ENCODE results near the gene SYT11.
A peak's percentile ranks its signal among the peaks of the same experiment; 100 is the strongest.
"Not testable (repeated sequence)": the region's sequence is repeated elsewhere in the genome, so short reads cannot be mapped to it uniquely, and the experiment has no call there.

SYT11 gene, protein sequence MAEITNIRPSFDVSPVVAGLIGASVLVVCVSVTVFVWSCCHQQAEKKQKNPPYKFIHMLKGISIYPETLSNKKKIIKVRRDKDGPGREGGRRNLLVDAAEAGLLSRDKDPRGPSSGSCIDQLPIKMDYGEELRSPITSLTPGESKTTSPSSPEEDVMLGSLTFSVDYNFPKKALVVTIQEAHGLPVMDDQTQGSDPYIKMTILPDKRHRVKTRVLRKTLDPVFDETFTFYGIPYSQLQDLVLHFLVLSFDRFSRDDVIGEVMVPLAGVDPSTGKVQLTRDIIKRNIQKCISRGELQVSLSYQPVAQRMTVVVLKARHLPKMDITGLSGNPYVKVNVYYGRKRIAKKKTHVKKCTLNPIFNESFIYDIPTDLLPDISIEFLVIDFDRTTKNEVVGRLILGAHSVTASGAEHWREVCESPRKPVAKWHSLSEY

DNA sequence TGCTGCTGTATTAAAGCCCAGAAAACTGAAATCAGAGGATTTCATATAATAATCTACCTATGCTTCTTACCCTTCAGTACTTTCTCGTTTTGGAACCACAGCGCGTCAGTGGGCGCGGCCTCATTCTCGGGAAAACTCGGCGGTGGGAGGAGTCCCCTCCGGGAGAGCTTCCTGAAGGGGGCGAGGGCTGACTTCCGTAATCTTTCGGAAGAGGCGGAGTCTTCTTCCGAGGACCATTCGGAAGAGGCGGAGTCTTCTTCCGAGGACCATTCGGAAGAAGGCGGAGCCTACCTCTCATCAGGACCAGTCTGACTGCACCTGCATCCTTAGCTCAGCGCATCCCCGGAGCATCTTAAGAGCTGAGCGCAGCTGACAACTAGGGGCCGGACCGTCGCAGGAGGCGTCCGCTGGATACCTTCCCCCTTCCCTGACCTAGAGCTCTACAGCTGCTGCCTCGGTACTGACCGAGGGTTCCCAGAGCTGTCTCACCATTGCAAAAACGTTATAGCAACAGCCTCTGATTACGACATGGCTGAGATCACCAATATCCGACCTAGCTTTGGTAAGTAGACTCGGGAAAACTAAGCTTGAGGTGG is at the start of gene SYT11:
Gene SYT11, plus strand, starts transcription at position 334 of the 596 bp plus-strand sequence. Its CDS starts 195 bp downstream, at position 529.
- DNase-seq (ENCODE audit: low read depth in 2 of 2): peak; percentile 82 to 88

DNA sequence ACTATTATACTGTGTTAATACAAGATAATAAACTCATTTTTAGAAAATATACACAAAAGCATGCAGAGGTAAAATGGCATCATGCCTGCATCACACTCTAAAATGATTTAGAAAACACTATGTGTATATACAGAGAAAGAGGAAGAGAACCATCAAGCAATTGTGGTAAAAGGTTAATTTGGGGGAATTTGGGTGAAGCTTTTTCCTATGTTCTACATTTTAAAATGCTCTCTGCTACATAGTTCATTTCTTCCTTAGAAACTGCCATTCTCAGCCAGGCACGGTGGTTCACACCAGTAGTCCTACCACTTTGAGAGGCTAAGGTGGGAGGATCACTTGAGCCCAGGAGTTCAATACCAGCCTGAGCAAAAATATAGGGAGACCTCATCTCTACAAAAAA is 46.5 kb upstream of the SYT11 start:
- DNase-seq (ENCODE audit: low read depth in 2 of 2): no peak

DNA sequence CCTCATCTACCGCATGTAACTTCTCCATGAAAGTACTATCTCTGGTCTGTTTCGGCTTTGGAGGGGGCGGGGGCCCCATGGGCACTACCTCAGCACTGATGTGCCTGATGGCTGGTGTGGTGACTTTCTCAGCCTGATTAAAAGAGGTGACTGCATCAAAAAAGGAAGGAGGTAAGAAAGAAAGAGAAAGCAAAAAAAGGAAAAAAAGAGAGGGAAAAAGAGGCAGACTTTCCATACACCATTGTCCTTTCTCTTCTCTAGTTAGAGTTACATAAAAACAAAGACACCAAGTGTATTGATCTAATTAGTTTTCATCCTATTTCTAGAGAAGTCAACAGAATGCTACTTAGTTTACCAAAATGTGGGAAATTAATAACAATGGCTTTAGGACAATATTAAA is 45.7 kb upstream of the SYT11 start:
- DNase-seq (ENCODE audit: low read depth in 2 of 2): no peak

DNA sequence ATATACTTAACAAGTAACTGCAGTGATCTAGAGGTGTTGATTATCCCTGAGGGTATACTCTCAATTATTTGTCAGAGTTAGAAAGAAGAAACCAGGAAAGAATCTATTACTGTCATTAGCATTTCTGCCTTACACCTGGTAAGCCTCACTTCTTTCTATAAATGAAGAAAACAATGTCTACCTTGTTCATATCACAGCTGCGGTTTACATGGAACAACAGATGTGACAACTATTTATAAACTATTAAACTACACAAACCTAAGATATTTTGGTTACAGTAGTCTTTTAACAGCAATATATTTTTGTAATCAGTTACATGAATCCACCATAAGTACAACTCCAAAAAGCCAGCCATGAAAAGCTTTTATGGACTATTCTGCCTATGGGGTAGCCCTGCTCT is 43.0 kb upstream of the SYT11 start:
- DNase-seq (ENCODE audit: low read depth in 2 of 2): no peak

DNA sequence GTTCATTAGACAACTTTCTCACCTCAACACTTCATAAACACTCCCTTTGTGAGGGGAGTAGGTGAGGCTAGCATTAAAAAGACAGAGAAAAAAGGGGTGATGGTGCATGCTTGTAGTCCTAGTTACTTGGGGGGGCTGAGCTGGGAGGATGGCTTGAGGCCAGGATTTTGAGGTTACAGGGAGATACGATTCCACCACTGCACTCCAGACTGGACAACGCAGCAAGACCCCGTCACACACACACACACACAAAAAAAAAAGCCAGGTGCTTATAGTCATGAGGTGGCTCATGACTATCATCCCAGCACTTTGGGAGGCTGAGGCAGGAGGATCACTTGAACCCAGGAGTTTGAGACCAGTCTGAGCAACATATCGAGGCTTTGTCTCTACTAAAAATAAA is 31.9 kb upstream of the SYT11 start:
- no peak for DNase-seq (ENCODE audit: low read depth in 2 of 2)

DNA sequence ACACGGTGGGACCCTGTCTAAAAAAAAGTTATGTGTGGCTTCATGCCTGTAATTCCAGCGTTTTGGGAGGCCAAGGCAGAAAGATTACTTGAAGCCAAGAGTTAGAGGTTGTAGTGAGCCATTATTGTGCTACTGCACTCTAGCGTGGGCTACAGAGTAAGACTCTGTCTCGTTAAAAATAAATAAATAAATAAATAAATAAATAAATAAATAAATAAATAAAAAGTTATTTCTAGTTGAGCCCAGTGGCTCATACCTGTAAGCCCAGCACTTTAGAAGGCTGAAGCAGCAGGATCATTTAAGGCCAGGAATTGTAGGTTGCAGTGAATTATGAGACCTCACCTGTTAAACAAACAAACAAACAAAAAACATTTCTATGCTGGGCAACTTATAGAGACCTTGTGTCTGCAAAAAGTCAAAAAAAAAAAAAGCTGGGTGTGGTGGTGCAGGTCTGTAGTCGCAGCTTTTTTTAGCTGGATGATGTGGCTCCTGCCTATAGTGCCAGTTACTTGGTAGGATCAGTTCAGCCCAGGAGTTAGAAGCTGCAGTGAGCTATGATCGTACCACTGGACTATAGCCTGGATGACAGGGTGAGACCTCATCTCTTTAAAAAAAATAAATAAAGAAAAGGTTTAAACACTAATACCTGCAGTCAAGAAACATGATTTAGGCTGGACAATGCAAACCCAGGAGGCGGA is 27.9 kb upstream of the SYT11 start:
- DNase-seq (ENCODE audit: low read depth in 2 of 2): no peak

DNA sequence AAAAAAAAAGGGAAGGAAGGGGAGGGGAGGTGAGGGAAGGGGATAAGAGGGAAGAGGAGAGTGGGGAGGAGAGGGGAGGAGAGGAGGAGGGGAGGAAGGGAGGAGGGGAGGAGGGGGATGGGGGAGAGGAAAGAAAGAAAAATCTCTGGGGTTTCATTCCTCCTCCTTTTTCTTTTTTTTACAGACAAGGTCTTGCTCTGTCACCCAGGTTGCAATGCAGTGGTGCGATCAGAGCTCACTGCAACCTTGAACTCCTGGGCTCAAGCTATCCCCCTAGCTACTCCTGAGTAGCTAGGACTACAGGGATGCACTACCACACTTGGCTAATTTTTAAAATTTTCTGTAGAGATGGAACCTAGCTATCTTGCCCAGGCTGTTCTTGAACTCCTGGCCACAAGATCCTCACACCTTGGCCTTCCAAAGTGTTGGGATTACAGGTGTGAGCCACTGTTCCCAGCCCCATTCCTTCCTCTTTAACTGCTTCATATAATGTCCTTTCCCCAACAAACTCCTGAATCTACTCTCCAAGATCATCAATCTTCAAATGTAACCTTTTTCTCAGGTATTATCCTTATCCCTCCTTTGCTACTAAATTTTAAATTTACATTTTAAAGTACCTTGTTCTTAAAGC is 25.6 kb upstream of the SYT11 start:
- DNase-seq (ENCODE audit: low read depth in 2 of 2): no peak

DNA sequence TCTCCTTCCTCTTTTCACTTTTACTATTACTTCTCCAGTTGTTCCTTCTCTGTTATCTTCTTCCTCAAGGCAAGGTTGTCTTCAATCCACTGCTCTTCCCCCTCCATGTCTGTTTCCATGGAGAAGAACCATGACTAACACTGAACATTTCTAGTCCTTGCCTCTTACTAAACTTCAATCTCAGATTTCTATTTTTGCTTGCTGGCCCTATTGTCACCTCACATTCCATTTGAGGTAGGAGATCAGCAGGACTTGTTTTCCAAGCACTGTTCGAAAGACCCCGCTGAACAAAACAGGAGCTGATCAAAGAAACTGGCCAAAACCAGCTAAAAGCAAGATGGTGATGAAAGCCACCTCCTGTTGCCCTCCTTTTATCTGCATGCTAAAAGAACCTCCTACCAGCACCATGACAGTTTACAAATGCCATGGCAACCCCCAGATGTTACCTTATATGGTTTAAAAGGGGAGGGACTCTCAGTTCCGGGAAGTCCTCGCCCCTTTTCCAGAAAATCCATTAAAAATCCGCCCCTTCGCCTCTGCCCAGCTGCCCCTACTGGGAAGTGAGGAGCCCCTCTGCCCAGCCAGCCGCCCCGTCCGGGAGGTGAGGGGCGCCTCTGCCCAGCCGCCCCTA is 25.0 kb upstream of the SYT11 start:
- no peak for DNase-seq (ENCODE audit: low read depth in 2 of 2)

DNA sequence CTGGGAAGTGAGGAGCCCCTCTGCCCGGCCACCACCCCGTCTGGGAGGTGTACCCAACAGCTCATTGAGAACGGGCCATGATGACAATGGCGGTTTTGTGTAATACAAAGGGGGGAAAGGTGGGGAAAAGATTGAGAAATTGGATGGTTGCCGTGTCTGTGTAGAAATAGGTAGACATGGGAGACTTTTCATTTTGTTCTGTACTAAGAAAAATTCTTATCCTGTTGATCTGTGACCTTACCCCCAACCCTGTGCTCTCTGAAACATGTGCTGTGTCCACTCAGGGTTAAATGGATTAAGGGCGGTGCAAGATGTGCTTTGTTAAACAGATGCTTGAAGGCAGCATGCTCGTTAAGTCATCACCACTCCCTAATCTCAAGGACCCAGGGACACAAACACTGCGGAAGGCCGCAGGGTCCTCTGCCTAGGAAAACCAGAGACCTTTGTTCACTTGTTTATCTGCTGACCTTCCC is 24.4 kb upstream of the SYT11 start:
- DNase-seq (ENCODE audit: low read depth in 2 of 2): not testable (repeated sequence)

DNA sequence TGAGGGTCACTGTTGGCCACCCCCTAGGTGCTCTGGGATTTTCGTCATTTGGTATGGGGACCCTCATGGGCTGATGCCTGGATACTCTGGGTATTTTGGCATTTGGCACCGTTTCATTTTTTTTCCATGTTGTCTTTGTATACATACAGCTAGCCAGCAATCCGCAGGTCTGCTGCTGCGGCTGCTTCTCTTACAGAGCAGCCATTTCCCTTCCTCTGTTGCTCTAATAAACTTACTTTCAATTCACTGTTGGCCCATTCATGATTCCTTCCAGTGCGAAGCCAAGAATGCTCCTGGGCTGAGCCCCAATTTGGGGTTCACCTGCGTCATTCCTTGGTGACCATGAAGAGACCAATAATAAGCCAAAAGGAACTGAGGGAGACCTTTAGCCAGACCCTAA is 23.8 kb upstream of the SYT11 start:
- DNase-seq (ENCODE audit: low read depth in 2 of 2): no peak

DNA sequence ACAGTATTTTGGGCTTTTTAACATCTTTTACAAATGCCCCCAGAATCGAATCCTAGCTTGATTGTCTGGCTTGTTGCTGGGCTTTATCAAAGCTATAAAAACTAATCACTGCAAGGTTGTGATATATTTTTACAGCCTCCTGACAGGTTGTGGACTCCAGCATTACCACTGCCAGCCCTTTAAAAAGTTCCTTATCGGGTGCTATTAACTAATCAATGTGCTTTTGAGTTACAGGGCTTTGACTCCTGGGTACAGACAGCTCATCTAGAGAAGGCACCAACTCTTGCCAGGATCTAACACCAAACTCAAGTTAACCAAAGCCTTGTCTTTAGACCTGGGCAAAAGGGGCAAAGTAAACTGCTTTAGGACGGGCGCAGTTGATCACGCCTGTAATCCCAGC is 19.0 kb upstream of the SYT11 start:
- no peak for DNase-seq (ENCODE audit: low read depth in 2 of 2)

DNA sequence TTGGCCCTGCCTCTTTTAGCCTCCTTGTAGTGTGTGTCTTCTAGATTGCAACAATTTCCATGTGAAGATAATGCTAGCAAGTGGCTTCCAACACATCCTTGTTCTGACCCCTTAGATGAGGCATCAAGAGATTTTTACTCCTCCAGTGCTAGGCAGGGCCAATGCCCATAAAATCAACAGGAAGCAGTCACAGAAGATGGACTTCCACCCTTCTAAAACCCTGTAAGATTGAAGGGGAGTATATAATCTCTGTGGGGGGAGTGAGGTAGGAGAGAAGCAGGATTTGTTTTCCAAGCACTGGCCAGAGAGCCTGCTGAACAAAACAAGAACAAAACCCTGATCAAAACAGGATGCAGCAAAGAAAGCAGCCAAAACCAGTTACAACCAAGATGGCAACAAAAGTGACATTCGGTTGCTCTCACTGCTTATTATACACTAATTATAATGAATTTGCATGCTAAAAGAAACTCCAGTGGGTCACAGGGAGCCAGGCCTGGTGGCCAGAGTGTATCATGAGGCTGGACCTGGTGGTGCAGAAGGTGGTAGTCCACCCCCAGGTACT is 14.4 kb upstream of the SYT11 start:
- no peak for DNase-seq (ENCODE audit: low read depth in 2 of 2)

DNA sequence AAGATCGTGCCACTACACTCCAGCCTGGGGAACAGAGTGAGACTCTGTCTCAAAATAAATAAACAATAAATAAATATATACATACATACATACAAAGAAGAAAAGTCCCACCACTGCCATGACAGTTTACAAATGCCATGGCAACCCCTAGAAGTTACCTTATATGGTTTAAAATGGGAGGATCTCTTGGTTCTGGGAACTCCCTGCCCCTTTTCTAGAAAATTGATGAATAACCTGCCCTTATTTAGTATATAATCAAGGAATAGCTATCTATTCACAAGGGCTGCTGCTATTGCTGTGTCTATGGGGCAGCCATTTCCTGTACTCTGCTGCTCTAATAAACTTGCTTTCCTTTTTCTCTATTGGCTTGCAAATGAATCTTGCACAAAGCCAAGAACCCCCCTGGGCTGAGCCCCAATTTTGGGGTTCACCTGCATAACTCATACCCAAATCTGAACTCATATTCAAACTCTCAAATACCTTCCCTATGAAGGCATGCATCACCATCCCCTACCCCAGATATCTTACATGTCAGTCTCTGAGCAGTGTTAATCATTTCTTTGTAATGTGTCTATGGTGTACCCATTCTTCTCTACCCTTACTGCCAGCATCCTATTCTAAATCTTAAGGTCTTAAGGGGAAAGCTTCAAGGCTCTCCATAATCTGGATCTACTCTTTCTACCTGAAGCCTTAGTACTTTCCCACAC is 11.4 kb upstream of the SYT11 start:
- no peak for DNase-seq (ENCODE audit: low read depth in 2 of 2)

DNA sequence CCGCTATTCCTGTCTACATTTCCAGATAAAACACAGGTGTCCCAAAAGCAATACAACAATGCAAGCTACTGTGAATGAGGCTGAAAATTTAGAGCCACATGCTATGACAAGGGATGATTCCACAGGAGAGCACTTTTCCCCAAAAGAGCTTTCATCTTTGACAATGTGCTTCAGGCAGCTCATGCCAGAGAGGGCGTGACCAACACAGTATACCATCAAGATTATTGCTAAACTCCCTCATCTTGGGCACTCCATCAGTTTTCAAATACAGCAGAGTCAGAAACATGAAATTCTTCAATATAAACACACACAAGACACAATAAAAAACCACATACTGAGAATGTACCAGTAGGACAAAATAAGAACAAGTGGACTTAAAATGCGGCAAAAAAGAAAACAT is 9.0 kb upstream of the SYT11 start:
- DNase-seq (ENCODE audit: low read depth in 2 of 2): no peak

DNA sequence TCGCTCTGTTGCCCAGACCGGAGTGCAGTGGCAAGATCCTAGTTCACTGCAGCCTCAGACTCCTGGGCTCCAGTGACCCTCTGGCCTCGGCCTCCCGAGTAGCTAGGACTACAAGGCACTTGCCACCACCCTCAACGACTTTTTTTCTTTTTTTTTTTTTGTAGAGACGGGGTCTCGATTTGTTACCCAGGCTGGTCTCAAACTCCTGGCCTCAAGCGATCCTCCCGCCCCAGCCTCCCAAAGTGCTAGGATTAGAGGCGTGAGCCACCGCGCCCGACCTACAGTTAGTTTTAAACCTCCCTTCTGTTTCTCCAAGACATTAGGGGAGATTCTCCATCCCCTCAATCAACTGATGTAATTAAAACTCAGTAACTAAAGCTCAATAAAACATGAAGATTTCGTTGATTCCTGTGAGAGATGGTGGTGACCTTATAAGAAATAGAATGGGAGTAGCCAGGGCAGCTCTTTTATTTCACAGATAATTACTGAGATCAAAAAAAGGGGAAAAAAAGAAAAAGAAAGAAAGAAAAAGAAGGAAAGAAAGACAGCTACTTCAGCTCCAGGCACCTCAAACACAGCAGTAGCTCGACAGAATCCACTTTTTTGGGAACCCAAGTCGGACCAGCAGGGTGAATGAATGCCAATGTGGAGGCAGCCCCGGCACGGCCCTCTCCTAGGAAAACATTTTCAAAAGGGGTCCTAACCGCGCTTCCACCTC is 3.0 kb upstream of the SYT11 start:
- DNase-seq (ENCODE audit: low read depth in 2 of 2): no peak

DNA sequence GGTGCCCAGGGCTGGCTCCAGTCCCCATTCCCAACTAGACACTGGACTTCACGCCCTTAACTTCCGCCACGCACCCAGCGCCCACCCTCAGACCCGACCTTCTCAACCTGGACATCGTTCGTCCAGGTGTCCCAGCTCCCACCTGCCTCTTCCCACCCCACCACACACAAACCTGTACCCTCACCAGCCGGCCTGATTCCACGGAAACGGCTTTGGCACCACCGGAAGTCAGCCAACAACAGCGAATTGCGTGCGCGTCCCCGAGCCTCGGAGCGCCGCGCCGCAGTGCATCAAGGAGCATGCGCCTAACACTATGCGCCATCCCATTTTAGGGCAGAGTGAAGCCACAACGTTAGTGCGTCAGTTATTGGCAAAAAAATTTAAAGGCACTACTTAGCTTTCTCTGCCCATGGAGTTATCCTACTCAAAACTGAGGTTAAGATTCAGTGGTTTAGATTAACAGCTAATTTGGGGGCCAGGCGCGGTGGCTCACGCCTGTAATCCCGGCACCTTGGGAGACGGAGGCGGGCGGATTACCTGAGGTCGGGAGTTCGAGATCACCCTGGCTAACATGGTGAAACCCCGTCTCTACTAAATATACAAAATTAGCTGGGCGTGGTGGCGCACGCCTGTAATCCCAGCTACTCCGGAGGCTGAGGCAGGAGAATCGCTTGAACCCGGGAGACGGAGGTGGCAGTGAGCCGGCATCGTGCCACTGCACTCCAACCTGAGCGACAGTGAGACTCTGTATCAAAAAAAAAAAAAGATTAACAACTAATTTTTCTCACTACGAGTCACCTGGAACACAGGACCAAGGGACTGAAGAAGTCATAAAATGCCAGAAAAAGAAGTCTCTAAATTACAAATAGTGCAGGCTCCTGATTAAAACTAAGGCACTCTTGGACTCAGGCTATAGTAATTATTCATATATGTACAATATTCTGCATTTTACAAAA is 2.1 kb upstream of the SYT11 start, which contains the start of gene GON4L:
Gene GON4L, minus strand, starts transcription at position 240 of the 956 bp plus-strand sequence. CDS start 3,434 bp downstream, outside the sequence.
- peak; percentile 75 to 76 for DNase-seq (ENCODE audit: low read depth in 2 of 2)

DNA sequence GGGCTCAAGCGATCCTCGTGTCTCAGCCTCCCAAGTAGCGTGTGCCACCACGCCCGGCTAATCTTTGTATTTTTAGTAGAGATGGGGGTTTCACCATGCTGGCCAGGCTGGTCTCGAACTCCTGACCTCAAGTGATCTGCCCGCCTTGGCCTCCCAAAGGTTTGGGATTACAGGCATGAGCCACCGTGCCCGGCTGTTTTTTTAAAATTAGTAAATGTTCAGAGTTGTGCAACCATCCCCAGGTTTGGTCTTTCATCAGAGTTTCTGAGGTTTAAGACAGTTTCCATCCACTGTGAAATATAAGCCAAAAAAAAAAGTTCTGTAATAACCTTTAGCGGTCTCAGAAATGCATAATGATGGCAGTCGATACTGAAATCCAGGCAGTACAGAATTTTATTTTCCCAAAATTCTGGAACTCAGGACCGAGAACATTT is 550 bp upstream of the SYT11 start:
- DNase-seq (ENCODE audit: low read depth in 2 of 2): no peak

All from stimulated activated CD8-positive, alpha-beta memory T cell treated with anti-CD3 and anti-CD28 coated beads, Interleukin-15, amount 100 ng/mL, for 4 hours (primary cell).